ENCODE results near the gene DKK1.

GRCh38 chr10:52335665-52336064 lies 21.6 kb downstream of the DKK1 start:
- TF ChIP-seq CTCF (IDR thresholded peaks at IDR 0.05; ENCODE audit: low read depth, low read length), result no peak
- no peak for TF ChIP-seq EZH2phosphoT487 (IDR thresholded peaks at IDR 0.05; ENCODE audit: low read depth)
